HG02623 (cell line): Measurements from ENCODE around the gene UHRF1.
"Not testable (repeated sequence)": the region's sequence is repeated elsewhere in the genome, so short reads cannot be mapped to it uniquely, and the experiment has no call there.

Source experiments
- ATAC-seq: cut with Tn5 transposase; IDR thresholded peaks from one replicate; pipeline ENCODE4 v1.9.1; 2021; ENCODE audit warnings: moderate library complexity; ENCODE audit not compliant: unreplicated experiment

UHRF1 gene

GRCh38 chr19:4932711-4933110 is 23.4 kb downstream of the UHRF1 start:
- no peak for ATAC-seq

GRCh38 chr19:4933528-4933927 is 24.2 kb downstream of the UHRF1 start:
- ATAC-seq = no peak

GRCh38 chr19:4935444-4935843 is 26.1 kb downstream of the UHRF1 start:
- no peak for ATAC-seq

- ATAC-seq = no peak
Observed at GRCh38 chr19:4937060-4937459, 27.8 kb downstream of the UHRF1 start.

GRCh38 chr19:4938461-4938860 is 29.2 kb downstream of the UHRF1 start:
- not testable (repeated sequence) for ATAC-seq

GRCh38 chr19:4939466-4939865 is 30.2 kb downstream of the UHRF1 start:
- no peak for ATAC-seq

- not testable (repeated sequence) for ATAC-seq
Observed at GRCh38 chr19:4941638-4942169, 32.4 kb downstream of the UHRF1 start.

GRCh38 chr19:4950650-4951049 is 41.3 kb downstream of the UHRF1 start:
- ATAC-seq = not testable (repeated sequence)

- no peak for ATAC-seq
Observed at GRCh38 chr19:4951656-4952055, 42.4 kb downstream of the UHRF1 start.

- no peak for ATAC-seq
Observed at GRCh38 chr19:4952945-4953344, 43.6 kb downstream of the UHRF1 start.

- ATAC-seq = not testable (repeated sequence)
Observed at GRCh38 chr19:4954320-4955149, 45.2 kb downstream of the UHRF1 start.

- ATAC-seq = no peak
Observed at GRCh38 chr19:4955274-4955673, 46.0 kb downstream of the UHRF1 start.

- ATAC-seq = no peak
Observed at GRCh38 chr19:4957981-4958380, 48.7 kb downstream of the UHRF1 start.

- no peak for ATAC-seq
Observed at GRCh38 chr19:4962085-4962619, 52.9 kb downstream of the UHRF1 start.

- no peak for ATAC-seq
Observed at GRCh38 chr19:4965061-4965460, 55.8 kb downstream of the UHRF1 start.

- no peak for ATAC-seq
Observed at GRCh38 chr19:4966591-4966990, 57.3 kb downstream of the UHRF1 start.

GRCh38 chr19:4967738-4968461 is 58.6 kb downstream of the UHRF1 start:
- no peak for ATAC-seq

- ATAC-seq = peak; percentile 86
Observed at GRCh38 chr19:4968462-4969291, 59.4 kb downstream of the UHRF1 start, which contains the start of gene KDM4B. TSS of gene KDM4B (plus strand) at chr19:4969113. CDS start at chr19:5032891, 63,778 bp downstream.

GRCh38 chr19:4969292-4969771 is 60.0 kb downstream of the UHRF1 start:
- ATAC-seq = no peak

GRCh38 chr19:4969772-4970531 is 60.7 kb downstream of the UHRF1 start:
- no peak for ATAC-seq
